ENCODE data around the gene CFAP119. TPM values are rescaled to one million over a fixed set of nuclear protein-coding genes. Genes with fewer than 3 reads are reported as not detected.

Gene CFAP119
- total RNA-seq, 1 experiment from 2014 or later: 9.6 TPM

DNA sequence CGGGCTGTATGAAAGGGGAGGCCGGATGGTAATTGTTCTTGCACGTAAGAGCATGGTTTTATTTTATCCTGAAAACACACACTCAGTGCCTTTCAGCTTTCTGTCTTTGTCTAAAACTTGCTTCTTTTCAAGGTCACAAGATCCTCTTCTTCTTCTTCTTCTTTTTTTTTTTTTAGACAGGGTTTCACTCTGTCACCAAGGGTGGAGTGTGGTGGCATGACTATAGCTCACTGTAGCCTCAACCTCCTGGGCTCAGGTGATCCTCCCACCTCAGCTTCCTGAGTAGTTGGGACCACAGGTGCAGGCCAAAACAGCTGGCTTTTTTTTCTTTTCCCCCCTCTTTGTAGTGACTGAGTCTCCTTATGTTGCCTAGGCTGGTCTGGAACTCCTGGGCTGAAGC lies 41.1 kb upstream of the CFAP119 start:
- ChIA-PET CTCF (no interaction called here), POLR2A (ENCODE audit: unreplicated experiment) (no interaction called here)
- no TSS peak for BruUV-seq (replicated peaks)
- Histone ChIP-seq H3K27ac (ENCODE audit: low read length) (no peak overlapping the region), H3K4me3 (ENCODE audit: low read length) (no peak overlapping the region), H3K36me3 (ENCODE audit: low read depth, low read length) (no peaks in the 10 kb centered on the region), H3K79me2 (ENCODE audit: low read length) (no peaks in the 10 kb centered on the region), H3F3A (ENCODE audit: low read length, unreplicated experiment) (no peaks in the 10 kb centered on the region), H3K4me1 (ENCODE audit: insufficient read depth, low read length) (peaks cover 10% of the 10 kb centered on the region), H3K9me3 (ENCODE audit: low read length) (no peaks in the 10 kb centered on the region), H3K27me3 (ENCODE audit: low read length) (no peaks in the 10 kb centered on the region), H3K9me2 (replicated peaks; ENCODE audit: low read length) (no peaks in the 10 kb centered on the region), H4K20me1 (ENCODE audit: low read length) (no peaks in the 10 kb centered on the region), H3K4me2 (ENCODE audit: low read length) (no peak overlapping the region), H2AFZ (ENCODE audit: low read length) (no peak overlapping the region), H3K9ac (ENCODE audit: low read length) (no peak overlapping the region)
- intact Hi-C loops (cut with micrococcal nuclease): no loop called here
- TF ChIP-seq EZH2 (IDR thresholded peaks at IDR 0.05; ENCODE audit: low read length, unreplicated experiment): no peak
- TF ChIP-seq, protein P1, sequence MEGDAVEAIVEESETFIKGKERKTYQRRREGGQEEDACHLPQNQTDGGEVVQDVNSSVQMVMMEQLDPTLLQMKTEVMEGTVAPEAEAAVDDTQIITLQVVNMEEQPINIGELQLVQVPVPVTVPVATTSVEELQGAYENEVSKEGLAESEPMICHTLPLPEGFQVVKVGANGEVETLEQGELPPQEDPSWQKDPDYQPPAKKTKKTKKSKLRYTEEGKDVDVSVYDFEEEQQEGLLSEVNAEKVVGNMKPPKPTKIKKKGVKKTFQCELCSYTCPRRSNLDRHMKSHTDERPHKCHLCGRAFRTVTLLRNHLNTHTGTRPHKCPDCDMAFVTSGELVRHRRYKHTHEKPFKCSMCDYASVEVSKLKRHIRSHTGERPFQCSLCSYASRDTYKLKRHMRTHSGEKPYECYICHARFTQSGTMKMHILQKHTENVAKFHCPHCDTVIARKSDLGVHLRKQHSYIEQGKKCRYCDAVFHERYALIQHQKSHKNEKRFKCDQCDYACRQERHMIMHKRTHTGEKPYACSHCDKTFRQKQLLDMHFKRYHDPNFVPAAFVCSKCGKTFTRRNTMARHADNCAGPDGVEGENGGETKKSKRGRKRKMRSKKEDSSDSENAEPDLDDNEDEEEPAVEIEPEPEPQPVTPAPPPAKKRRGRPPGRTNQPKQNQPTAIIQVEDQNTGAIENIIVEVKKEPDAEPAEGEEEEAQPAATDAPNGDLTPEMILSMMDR (conservative IDR thresholded peaks at IDR 0.05; ENCODE audit: low read depth, low read length): no peak
- no peak for TF ChIP-seq EZH2phosphoT487 (IDR thresholded peaks at IDR 0.05; ENCODE audit: borderline replicate concordance, low read length)
- ATAC-seq: no peak
- no peak for DNase-seq

DNA sequence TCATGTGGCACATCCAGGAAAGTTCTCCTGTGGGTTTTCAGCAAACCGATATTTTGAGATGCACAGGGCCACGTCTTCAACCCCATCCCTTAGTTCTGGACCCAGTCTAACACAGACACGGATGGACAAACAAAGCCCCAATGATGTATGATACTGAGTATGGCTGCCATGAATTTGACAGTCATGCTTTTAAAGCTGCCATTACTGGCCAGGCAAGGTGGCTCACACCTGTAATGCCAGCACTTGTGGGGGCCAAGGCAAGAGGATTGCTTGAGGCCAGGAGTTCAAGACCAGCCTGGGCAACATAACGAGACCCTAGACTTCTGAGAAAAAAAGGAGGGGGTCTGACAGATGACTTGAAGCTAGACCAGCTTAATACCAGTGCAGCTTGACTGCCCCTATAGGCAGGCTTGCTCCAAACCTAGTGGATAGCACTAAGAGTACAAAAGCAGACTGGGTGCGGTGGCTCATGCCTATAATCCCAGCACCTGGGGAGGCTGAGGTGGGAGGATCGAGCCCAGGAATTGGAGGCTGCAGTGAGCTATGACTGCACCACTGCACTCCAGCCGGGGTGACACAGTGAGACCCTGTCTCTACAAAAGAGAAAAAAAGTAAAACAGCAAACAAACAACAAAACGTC lies 35.9 kb upstream of the CFAP119 start:
- DNase-seq: no peak
- H3K4me1 ChIP-seq (ENCODE audit: insufficient read depth, low read length): no peaks in the 10 kb centered on the region
- H3K36me3 ChIP-seq (ENCODE audit: low read depth, low read length): no peaks in the 10 kb centered on the region
- H3K9ac ChIP-seq (ENCODE audit: low read length): no peak overlapping the region
- H3K27ac ChIP-seq (ENCODE audit: low read length): no peak overlapping the region
- H3K4me3 ChIP-seq (ENCODE audit: low read length): no peak overlapping the region
- ATAC-seq: peak; percentile 58; the same call in 1 of the 2 replicates
- H4K20me1 ChIP-seq (ENCODE audit: low read length): no peaks in the 10 kb centered on the region
- H3K9me2 ChIP-seq (replicated peaks; ENCODE audit: low read length): no peaks in the 10 kb centered on the region
- no TSS peak for BruUV-seq (replicated peaks)
- no peak for TF ChIP-seq EZH2 (IDR thresholded peaks at IDR 0.05; ENCODE audit: low read length, unreplicated experiment)
- no peak for TF ChIP-seq EZH2phosphoT487 (IDR thresholded peaks at IDR 0.05; ENCODE audit: borderline replicate concordance, low read length)
- TF ChIP-seq, protein P1 (conservative IDR thresholded peaks at IDR 0.05; ENCODE audit: low read depth, low read length): 0 out of 2 replicates have a peak, but pooled peaks have one; percentile 21
- H3K27me3 ChIP-seq (ENCODE audit: low read length): no peaks in the 10 kb centered on the region
- H2AFZ ChIP-seq (ENCODE audit: low read length): no peak overlapping the region
- no peaks in the 10 kb centered on the region for H3K9me3 ChIP-seq (ENCODE audit: low read length)
- CTCF ChIA-PET: no interaction called here
- intact Hi-C loops (cut with micrococcal nuclease): no loop called here
- POLR2A ChIA-PET (ENCODE audit: unreplicated experiment): interaction anchor here (0.6 kb wide), 1 partner anchor 32 kb away, joined by 11 read pairs; no protein-coding TSS in a partner anchor
- no peaks in the 10 kb centered on the region for H3F3A ChIP-seq (ENCODE audit: low read length, unreplicated experiment)
- no peak overlapping the region for H3K4me2 ChIP-seq (ENCODE audit: low read length)
- no peaks in the 10 kb centered on the region for H3K79me2 ChIP-seq (ENCODE audit: low read length)

DNA sequence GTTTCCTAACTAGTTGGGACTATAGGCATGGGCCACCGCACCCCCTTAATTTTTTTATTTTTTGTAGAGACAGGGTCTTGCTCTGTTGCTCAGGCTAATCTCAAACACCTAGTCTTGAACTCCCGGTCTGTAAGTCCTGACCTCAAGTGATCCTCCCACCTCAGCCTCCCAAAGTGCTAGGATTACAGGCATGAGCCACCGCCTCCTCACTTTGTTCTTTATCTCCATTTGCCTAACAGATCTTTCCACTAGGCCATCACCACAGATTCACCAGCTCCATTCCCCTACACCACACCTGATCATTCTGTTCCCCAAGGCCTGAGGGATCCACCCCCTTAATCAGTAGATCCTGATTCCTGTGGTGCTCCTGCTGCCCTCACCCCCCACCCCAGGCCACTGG lies 32.8 kb upstream of the CFAP119 start:
- no peak overlapping the region for H2AFZ ChIP-seq (ENCODE audit: low read length)
- ChIA-PET POLR2A (ENCODE audit: unreplicated experiment) (no interaction called here), CTCF (no interaction called here)
- no peaks in the 10 kb centered on the region for H3K4me1 ChIP-seq (ENCODE audit: insufficient read depth, low read length)
- intact Hi-C loops (cut with micrococcal nuclease): no loop called here
- BruUV-seq (replicated peaks): no TSS peak
- no peaks in the 10 kb centered on the region for H3K36me3 ChIP-seq (ENCODE audit: low read depth, low read length)
- no peak overlapping the region for H3K9ac ChIP-seq (ENCODE audit: low read length)
- no peaks in the 10 kb centered on the region for H3K9me3 ChIP-seq (ENCODE audit: low read length)
- H3K27me3 ChIP-seq (ENCODE audit: low read length): no peaks in the 10 kb centered on the region
- no peaks in the 10 kb centered on the region for H3K79me2 ChIP-seq (ENCODE audit: low read length)
- no peak overlapping the region for H3K4me3 ChIP-seq (ENCODE audit: low read length)
- H3K4me2 ChIP-seq (ENCODE audit: low read length): no peak overlapping the region
- no peaks in the 10 kb centered on the region for H3F3A ChIP-seq (ENCODE audit: low read length, unreplicated experiment)
- H3K27ac ChIP-seq (ENCODE audit: low read length): no peak overlapping the region
- ATAC-seq (no peak), DNase-seq (no peak)
- H3K9me2 ChIP-seq (replicated peaks; ENCODE audit: low read length): no peaks in the 10 kb centered on the region
- H4K20me1 ChIP-seq (ENCODE audit: low read length): no peaks in the 10 kb centered on the region
- no peak for TF ChIP-seq EZH2 (IDR thresholded peaks at IDR 0.05; ENCODE audit: low read length, unreplicated experiment)
- TF ChIP-seq, protein P1 (conservative IDR thresholded peaks at IDR 0.05; ENCODE audit: low read depth, low read length): no peak
- TF ChIP-seq EZH2phosphoT487 (IDR thresholded peaks at IDR 0.05; ENCODE audit: borderline replicate concordance, low read length): no peak
